NCI-H69 (cell line): ENCODE measurements around the gene NPAS1.
A peak's percentile ranks its signal among the peaks of the same experiment; 100 is the strongest.

Experiments
- DNase-seq: peaks from one replicate; lab custom pipeline; 2025; lab: John Stamatoyannopoulos, UW

NPAS1 gene

GRCh38 chr19:47020132-47020805 is 632 bp downstream of the NPAS1 start:
- no peak for DNase-seq

- DNase-seq: peak; percentile 22
Measured at GRCh38 chr19:47020992-47021496, 1.4 kb downstream of the NPAS1 start.

GRCh38 chr19:47021536-47022139 is 2.0 kb downstream of the NPAS1 start:
- DNase-seq: peak; percentile 37

DNA sequence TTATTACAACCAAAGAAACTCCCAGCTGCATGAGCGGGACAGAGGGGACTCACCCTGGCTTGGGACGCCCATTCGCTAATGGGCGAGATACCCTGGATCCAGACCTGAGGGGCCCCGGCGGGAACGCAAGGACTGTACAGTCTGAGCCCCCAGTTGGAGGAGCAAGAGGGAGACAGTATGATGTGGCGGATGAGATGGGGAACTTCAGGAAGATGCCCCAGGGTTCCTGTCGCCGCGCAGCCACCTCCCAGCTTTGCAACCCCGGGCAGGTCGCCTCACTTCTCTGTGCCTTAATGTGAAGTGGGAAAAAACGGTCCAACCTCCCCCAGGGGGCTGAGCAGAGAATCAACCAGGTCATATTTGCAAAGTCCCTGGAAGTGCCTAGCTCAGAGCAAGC is 2.5 kb downstream of the NPAS1 start:
- peak; percentile 47 for DNase-seq

GRCh38 chr19:47022541-47023447 is 3.2 kb downstream of the NPAS1 start:
- peak; percentile 84 for DNase-seq

- DNase-seq: peak; percentile 70
Measured at GRCh38 chr19:47023448-47023794, 3.8 kb downstream of the NPAS1 start.

DNA sequence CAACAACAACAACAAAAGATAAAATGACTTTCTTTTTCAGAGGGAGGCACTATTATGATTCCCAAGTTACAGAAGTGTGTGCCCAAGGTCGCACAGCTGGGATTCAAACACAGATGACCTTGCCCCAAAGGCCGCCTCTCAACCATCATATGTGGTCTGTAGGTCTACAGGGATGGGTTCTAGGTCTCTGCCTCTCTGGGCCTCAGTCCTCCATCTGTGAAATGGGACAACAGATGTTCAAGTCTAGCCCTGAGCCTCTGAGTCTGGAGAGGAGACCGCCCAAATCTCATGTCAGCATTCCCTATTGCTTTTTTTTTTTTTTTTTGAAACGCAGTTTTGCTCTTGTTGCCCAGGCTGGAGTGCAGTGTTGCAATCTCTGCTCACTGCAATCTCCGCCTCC is 4.9 kb downstream of the NPAS1 start:
- DNase-seq: no peak

GRCh38 chr19:47026156-47026555 is 6.5 kb downstream of the NPAS1 start:
- DNase-seq: no peak

DNA sequence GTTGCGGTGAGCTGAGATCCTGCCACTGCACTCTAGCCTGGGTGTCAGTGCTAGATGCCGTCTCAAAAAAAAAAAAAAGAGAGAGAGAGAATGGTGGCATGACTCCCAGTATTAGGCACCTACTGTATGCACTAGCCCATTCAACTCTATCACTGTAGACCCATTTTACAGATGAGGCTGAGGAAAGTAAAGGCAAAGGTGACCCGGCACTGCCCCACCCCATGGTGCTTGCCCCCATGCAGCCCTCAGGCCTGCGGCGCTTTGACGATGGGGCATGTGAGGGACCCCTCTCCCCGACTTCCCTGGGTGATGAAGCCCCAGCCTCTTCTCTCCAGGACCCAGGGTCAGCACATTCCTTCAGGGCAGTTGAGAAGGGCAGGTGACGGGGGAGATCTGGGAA is 7.3 kb downstream of the NPAS1 start:
- no peak for DNase-seq

DNA sequence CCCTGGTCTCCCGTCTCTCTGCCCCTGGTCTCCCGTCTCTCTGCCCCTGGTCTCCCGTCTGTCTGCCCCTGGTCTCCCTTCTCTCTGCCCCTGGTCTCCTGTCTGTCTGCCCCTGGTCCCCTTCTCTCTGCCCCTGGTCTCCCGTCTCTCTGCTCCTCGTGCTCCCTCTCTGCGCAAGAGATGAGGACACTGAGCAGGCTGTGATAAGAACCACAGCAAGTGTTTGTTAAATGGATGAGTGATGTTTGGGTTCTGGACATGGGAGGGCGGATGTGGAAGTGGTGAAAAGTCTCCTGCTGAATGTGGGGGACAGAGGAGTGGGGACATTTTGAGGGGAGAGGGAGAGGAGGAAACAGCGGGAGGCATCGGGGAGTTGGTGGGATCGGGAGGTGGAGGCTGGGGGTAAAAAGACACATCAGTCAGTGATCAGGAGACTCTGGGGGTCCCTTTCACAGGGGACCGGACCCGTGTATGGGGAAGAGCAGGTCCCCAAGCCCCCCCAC is 8.0 kb downstream of the NPAS1 start:
- no peak for DNase-seq

DNA sequence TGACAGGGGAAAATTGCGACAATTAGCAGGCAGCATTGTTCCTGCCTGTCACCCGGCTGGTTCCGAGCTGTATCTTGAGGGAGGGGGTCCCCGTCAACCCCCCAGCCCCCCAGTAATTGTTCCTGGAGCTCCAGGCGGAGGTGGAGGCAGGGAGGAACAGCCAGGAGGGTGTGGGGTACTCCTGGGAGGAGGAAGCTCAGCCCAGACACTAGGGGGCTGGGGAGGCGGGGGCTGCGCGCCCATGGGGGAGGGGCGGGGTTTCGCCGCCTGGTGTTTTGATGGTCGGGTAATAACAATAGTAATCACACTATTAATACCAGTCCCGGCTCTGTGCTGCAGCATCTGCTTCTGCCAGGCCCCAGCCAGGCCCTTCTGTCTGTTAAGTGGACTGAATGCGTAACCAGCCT is 8.6 kb downstream of the NPAS1 start:
- peak; percentile 43 for DNase-seq

- DNase-seq: peak; percentile 86
Measured at GRCh38 chr19:47032171-47032811, 12.7 kb downstream of the NPAS1 start.

DNA sequence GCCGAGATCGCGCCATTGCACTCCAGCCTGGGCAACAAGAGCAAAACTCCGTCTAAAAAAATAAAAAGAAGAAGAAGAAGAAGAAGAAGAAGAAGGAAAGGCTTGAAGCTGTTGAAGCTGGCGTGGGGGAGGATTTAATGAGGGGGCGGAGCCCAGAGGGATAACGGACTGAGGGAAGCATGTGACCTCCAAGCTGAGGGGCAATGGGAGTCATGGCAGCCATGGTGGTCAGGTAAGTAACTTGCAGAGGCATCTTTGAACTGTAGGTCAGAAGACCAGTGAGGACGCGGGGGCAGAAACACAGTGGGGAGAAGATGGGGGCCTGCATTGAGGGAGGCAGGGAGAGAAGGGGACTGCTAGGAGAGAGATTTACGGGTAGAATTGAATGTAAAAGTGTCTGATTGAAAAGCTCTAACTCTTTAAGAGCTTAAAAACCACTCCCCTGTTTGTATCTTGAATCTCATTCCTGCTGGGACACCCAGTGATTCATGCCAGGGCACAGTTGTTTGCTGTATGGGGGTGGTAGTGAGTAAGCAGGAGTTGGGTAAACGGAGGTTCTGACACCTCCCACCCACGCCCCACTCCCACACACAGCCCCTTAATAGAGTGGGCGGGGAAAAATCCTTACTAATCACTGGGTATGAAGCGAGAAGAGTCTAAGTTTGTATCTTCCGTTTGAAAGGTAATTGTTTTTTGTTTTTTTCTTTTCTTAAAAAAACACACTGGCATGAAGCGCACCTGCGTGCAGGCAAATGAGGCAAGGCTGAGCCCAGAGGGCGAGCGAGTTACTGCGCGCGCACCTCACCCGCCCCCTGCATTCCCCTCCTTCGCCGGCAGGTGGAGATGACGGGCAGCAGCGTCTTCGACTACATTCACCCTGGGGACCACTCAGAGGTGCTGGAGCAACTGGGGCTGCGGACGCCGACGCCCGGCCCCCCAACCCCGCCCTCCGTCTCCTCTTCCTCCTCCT is 15.8 kb downstream of the NPAS1 start:
- peak; percentile 93 for DNase-seq

- peak; percentile 86 for DNase-seq
Measured at GRCh38 chr19:47036097-47036651, 16.5 kb downstream of the NPAS1 start.

DNA sequence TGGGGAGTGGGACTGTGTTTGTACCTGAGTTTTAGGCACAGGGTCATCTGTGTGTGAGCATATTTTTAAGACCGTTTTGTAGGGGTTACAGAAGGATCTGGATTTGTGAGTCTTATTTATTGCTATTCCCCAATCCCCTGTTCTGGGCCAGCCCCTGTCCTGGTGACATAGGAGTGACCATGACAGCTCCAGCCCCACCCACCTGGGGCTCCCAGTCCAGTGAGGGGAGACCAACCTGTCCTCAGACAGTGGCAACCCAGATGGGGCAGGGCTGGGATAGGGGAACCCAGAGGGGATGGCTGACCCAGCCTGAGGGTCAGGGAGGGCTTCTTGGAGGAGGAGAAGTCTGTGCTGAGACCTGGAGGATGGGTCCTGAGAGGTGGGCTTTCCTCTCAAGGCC is 18.1 kb downstream of the NPAS1 start:
- DNase-seq: no peak

- no peak for DNase-seq
Measured at GRCh38 chr19:47039239-47039874, 19.7 kb downstream of the NPAS1 start.

GRCh38 chr19:47040869-47041268 is 21.2 kb downstream of the NPAS1 start:
- no peak for DNase-seq

DNA sequence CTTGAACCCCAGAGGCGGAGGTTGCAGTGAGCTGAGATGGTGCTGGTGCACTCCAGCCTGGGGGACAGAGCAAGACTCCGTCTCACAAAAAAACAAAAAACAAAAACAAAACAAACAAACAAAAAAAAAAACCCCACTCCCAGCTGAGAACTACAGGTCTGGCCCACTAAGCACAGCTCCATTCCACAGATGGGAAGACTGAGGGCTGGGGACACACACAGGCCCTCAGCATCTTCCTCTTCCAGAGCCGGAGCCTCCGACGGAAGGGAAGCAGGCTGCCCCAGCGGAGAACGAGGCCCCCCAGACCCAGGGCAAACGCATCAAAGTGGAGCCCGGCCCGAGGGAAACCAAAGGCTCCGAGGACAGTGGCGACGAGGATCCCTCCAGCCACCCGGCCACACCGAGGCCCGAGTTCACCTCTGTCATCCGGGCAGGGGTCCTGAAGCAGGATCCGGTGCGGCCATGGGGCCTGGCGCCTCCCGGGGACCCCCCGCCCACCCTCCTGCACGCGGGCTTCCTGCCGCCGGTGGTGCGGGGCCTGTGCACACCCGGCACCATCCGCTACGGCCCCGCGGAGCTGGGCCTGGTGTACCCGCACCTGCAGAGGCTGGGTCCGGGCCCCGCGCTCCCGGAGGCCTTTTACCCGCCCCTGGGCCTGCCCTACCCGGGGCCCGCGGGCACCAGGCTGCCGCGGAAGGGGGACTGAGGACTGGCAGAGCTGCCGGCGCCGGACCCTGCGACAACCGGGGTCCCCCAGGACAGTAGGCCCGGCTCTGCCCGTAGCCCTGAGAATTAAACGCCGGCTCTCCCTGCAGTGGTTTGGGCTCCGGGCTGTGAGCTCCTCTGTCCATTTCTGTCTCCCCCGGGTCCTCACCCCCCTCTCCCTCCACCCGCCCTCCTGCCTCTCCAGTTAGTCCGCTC is 25.6 kb downstream of the NPAS1 start:
- no peak for DNase-seq

GRCh38 chr19:47045867-47046470 is 26.3 kb downstream of the NPAS1 start:
- DNase-seq: no peak
